CD4-positive, alpha-beta T cell treated with Interleukin-12 subunit alpha and Interleukin-12 subunit beta, for 1 hour (primary cell): ENCODE results near the gene P4HB.

Source experiments
- DNase-seq: peaks from one replicate; pipeline ENCODE4 v3.0.0-alpha.2; 2020

P4HB gene

DNA sequence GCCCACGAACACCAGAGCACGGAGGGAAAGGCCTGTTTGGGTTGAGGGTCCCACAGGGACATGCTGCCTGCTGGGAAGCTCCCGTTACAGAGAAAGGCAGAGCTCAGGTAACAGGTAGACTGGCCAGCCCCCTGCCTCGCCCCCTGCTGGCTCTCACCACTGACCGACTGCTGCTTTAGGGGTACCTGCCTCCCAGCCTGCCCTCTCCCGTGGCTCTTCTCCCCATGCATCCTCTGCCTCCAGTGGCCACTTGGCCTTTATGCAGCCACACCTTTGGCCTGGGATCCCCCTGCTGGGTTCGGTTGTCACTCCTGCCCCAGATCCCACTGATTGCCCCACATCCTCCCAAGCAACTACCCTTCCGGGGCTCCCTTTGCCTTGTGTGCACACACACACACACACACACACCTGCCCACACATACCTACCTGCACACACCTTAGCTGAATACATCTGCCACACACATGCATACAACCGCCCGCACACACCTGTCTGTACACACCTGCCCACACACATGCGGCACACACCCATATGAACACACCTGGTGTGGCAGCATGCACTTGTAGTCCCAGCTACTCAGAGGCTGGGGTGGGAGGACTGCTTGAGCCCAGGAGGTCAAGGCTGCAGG, 34.4 kb downstream of the P4HB start:
- DNase-seq: no peak

DNA sequence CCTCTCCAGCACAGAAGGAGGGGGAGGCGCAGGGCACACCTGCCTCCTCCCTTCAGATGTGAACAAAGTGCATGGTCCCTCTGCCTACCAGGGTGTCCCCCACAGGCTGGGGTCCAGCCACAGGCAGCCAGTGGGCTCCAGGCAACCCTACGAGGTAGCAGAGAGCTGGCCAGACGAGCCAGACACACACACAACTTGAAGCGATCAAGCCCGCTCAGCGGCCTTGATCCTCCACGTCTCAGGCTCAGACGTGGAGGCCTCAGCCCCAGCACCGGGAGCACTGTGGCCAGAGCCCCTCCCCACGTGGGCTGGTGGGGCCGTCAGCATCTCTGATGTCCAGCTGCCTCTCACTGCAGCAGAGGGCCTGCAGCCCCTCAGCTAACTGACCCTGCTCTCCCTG, 35.7 kb downstream of the P4HB start:
- DNase-seq: no peak

DNA sequence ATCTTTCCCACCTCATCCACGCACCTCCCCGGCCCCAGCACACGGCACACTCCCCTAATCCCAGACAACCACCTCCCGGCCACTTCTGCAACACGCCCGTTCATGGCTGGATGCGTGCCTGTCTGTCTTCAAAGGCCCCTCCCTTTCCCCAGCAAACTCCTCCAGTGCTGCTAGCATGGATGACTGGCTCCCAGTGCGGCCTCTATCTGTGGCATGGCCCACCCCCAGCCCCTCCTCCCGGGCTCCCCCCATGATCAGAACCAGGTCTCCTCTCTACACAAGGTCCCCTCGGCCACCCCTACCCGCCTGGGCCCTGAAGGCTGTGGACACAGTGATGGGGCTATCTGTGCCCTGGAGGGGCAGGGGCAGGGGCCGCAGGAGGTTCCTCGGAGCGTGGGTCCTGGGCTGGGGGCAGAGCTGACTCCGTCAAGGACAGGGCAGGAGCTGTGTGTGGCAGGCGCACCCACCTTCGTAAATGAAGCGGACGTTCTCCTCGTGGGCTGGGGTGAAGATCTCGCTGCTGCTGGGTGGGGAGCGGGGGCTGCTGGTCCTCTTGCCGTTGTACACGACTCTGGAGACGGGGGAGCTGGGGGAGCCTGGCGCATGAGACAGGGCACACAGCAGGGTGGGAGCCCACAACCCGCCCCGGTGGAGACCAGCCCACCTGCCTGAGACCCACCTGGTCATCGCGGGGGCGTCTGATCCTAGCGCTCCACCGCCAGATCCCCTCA, 36.4 kb downstream of the P4HB start:
- DNase-seq: no peak

DNA sequence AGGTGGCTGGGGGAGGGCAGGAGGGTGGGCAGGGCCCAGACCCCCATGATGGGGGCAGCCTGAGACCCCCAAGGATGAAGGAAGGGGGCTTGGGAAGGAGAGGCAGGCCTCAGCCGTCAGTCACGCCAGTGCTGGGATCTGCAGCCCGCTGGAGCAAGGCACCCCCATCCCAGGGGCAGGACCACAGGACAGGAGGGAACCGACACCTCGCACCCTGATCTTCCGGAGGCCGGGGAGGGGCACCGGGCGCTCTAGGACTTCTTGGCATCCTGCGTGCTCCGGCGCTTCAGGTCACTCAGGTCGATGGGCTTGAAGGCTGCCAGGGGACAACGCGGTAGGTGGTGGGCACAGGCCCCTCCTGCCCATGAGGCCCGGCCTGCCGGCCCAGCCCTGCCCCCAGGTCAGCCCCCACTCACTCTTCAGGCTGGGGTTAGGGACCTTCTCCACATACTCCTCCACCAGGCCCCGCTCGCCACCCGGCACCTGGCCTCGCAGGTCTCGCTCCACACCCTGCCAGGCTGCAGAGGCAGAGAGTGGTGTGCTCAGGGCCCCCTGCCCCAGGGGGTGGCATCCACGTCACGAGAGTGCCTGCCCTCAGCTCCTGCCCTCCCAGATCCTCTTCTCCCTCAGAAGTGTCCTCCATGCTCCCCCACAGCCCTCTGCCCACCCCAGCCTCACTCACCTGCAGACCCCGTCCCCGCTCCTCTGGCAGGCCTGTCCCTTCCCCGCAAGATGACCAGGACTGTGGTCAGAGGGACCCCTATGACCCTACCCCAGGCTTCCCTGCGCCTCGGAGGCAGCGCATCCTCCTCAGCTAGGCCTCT, 37.1 kb downstream of the P4HB start:
- no peak for DNase-seq

DNA sequence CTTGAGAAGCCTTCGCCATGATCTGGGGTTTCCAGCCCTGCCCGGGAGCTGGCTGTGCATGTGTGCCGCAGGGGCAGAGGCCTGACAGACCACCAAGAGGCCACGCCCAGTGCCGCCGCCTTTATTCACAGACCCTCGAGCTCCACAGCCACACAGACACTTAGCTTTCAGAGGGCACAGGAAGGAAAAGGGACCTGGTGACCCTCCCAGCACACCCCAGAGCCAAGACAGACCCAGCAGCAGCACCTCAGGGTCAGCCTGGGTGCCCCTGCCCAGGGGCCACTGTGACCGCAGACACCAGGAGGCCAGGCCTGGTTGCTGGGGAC, 38.1 kb downstream of the P4HB start:
- DNase-seq: no peak

DNA sequence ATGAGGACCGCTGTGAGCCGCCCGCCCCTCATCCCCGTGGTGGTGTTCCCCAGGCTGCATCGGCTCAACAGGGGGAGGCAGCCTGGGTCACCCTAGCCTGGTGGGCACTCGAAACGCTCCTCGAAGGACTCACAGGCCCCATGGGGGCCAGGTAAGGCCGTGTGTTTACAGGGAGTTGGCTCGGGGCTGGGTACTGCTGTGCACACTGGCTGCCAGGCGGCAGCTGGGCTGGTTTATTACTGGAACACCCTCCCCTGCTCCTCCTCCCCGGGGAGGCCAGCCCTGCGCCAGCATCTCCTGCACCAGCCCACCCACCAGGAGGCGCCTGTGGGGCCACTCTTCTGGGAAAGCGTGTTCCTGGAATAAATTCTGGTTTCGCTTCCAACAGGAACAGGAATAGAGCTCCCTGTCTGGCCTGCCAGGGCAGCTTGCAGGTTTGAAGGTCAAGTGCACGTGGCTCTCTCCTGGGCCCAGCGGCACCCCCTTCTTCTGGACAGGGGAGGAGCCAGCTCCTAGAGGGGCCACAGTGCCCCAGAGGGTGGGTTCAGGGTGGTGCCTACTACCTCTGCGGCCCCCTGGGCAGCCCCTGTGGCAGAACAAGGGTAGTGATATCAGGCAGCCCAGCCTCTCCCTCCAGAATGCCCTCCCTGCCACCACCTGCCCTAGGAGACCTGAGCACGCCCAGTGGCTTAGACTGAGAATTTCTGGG, 38.6 kb downstream of the P4HB start:
- no peak for DNase-seq

DNA sequence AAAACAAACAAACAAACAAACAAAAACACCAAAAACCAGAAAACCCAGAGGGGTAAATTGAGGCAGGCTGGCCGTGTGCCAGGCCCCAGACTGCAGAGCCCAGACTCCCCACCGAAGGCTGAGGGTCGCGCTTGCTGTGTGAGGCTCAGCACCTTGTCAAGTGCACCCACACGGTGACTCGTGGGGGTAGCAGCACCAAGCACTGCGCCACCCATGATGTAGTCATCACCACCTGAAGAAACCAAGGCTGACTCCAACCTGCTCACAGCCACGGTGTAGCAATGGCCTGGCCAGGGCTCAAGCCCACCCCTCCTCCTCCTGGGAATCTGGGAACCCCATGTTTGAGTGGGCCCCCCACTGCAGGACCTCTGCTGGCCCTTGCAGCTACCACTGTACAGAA, 39.2 kb downstream of the P4HB start:
- DNase-seq: no peak

DNA sequence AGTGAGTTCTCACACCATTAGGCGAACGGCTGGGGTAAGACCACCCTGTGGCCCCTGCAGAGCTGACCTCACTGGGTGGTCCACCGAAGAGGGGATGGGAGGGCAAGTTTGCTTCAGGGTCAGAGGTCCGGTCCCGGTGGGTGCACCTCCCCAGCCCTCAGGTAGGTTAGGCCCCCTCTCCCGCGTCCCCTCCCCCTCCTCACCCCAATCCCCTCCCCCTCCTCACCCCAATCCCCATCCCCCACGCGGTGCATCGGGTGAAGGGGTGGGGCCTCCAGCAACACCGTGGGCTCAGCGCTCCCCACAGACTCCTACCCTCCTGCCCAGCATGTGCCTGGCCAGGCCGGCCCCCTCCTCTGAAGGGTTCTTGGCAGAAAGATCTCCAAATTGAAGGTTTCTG, 40.6 kb downstream of the P4HB start:
- no peak for DNase-seq

DNA sequence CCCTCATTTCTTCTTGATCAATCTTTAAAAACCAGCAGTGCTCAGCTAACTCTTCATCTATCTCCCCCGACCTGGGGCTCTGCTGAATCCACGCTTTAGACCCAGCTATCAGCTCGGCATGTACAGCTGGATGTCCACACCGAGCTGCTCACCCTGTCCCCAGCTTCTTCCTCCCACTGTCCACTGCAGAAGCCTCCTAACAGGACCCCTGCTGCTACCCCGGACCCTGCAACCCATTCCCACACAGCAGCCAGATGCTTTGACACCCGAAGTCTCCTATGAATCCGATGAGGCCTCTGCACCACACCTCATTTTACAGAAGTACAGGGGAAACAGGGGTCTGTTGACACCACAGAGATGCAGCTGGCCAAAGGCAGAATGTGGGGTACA, 42.6 kb downstream of the P4HB start:
- no peak for DNase-seq

DNA sequence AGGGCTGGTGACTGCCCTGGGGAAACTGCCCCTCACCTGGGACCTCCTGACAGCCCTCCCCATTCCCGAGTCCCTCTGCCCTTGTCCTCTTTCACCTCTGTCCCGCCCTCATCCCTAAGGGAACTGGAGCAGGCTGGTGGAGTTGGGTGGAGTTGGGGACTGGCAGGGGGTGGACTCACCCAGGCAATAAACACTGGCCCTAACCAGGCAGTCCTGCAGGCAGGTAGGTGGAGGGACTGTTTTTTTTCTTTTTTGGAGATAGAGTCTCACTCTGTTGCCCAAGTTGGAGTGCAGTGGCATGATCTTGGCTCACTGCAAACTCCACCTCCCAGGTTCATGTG, 44.7 kb downstream of the P4HB start:
- no peak for DNase-seq

DNA sequence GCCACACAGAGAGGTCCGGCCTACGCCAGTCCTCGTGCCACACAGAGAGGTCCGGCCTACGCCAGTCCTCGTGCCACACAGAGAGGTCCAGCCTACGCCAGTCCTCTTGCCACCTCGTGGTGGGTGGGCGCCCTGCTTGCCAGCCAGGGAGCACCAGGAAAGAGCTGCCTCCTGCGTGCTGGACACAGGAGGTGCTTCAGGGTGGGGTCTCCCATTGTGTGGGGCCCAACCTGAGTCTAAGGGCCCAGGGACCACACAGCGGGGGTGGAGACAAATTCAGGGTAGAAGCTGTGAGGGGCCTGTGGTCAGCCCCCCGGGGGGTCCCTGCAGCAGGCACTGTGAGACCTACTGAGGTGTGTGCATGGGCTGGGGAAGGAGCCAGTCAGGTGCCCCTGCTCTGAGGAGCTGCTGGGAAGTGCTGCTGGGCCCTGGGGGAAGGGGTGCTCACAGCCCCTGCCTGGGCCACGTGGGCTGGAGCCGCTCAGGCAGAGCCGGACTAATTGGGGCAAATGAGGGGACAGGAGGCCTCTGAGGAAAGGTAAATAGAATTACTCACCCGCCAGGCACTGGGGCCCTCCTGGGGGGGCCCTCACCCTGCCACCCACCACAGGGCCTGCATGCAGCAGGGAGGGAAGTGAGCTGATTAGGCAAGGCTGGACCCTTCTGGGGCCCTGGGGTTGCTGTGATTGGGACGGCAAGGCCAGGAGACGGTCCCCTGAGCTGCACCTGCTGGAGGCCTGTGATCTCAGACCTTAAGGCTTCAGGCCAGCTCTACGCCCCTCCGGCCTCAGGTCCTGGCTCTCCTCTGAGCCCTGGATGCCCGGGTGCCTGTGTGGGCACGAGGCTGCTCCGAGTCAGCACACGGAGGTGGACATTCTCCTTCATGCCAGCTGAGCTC, 45.3 kb downstream of the P4HB start:
- no peak for DNase-seq

DNA sequence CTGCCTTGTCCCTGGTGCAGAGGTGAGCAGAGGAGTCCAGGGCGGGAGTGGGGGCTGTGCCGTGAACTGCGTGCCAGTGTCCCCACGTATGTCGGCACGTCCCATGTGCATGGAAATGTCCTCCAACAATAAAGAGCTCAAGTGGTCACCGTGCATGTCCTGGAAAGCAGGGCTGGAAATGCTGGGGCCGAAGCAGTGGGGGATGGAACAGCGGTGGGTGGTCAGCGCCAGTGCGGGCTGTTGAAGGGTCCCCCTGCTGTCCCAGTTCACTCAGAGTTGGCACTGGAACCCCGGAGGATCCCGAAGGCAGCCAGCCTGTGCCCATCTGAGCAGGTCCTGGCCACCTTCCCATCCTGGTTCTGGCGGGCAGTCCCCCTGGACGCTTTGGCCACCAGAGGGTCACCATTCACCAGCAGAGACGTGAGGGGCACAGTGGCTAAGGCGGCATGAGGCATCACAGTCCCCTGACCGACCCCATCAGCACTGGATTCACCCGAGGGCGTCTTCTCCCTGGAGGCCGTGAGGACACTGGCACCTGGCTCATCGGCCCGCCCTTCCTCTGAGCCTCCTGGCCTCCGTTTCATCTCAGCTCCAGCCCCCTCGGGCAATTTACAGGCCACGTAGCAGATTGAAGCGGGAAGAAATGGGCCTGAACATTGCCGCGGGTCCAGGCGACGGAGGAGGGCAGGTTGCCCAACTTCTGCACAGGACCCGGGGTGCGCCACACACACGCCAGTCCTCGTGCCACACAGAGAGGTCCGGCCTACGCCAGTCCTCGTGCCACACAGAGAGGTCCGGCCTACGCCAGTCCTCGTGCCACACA, 46.3 kb downstream of the P4HB start:
- no peak for DNase-seq

DNA sequence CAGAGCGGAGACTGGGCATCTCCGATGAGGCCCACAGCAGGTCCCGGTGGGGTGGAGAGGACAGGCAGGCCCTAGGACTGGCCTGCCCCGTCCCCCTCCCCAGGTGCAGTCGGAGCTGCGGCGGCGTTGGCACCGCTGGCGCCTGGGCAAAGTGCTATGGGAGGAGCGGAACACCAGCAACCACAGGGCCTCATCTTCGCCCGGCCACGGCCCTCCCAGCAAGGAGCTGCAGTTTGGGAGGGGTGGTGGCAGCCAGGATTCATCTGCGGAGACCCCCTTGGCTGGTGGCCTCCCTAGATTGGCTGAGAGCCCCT, 47.0 kb downstream of the P4HB start:
- no peak for DNase-seq

DNA sequence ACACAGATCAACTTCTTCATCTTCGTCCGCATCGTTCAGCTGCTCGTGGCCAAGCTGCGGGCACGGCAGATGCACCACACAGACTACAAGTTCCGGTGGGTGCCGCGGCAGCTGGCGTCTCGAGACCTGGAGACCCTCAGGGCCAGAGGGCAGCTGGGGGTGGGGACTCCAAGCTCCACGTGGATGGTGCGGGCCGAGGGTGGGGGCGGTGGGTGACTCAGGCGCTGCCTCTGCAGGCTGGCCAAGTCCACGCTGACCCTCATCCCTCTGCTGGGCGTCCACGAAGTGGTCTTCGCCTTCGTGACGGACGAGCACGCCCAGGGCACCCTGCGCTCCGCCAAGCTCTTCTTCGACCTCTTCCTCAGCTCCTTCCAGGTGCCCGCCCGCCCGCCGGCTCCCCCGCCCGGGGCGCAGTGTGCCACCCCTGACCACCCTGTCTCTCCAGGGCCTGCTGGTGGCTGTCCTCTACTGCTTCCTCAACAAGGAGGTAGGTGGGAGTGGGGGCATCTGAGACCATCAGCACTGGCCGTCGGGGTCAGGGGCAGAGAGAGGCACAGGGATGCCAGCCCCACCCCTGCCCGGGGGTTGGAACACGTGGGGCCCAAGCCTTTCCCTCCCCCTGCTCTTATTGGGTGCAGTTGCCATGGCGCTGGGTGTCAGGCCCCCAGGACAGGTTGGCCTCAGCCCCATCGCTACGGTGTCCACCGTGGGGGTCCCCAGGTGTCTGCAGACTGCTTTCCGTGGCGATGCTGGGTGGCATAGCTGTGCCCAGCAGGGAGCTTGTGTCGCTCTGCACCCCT, 47.6 kb downstream of the P4HB start:
- no peak for DNase-seq

DNA sequence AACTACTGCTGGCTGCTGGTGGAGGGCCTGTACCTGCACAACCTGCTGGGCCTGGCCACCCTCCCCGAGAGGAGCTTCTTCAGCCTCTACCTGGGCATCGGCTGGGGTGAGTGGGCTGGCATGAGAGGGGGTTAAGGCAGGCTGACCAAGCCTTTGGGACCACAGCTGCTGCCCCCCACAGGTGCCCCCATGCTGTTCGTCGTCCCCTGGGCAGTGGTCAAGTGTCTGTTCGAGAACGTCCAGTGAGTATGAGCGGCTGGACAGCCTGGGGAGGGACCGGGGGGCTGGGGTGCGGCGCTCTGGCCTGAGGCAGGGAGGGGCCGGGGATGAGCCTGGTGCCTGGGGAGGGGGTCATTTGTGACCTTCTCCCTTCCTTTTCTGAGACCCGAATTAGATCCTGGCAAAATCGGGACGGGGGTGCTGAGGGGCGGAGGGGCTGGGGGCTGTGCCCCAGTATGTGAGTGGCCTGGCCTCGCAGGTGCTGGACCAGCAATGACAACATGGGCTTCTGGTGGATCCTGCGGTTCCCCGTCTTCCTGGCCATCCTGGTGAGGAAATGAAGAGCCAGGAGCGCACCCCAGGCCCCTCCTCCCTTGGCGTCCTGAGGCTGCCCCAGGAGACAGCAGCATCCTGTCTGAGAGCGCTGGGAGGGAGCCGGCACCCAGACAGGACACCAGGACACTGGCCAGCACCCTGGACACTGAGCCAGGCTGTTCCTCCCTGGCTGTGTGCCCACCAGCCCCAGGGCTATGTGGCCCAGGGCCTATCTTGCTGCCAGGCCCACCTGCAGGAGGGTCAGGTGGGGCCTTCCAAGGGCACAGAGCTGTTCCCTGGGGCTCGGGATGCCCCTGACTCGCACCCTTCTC, 48.4 kb downstream of the P4HB start:
- DNase-seq: no peak

DNA sequence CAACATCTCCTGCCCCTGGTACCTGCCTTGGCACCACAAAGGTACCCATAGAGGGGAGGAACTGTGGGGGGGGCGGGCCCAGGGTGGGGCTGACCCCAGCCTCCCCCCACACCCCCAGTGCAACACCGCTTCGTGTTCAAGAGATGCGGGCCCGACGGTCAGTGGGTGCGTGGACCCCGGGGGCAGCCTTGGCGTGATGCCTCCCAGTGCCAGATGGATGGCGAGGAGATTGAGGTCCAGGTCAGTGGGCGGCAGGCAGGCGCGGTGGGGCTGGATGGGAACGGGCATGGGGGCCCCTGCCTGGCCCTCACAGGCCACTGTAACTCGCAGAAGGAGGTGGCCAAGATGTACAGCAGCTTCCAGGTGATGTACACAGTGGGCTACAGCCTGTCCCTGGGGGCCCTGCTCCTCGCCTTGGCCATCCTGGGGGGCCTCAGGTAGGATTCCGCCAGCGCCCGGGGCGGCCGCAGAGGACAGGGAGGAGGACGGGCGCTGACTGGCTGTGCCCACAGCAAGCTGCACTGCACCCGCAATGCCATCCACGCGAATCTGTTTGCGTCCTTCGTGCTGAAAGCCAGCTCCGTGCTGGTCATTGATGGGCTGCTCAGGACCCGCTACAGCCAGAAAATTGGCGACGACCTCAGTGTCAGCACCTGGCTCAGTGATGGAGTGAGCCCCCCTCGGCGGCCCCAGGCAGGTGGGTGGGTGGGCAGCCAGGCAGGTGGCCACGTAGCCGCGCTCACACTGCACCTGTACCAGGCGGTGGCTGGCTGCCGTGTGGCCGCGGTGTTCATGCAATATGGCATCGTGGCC, 49.2 kb downstream of the P4HB start:
- no peak for DNase-seq

DNA sequence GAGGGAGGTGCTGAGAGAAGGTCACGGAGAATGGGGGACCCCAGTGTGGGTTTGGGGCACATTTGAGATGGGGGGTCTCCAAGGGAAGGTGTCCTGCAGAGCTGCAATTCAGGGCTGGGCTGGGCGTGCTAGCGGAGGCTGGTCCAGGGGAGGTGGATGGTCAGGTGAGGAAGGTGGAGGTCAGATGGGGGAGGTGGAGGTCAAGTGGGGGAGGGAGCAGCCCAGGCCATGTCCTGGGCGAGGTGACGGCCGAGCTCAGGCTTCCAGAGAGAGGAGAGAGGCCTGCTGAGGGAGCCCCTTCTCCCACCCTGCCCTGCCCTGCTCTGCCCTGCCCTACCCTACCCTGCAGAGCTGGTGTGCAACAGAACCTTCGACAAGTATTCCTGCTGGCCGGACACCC, 49.9 kb downstream of the P4HB start:
- no peak for DNase-seq

DNA sequence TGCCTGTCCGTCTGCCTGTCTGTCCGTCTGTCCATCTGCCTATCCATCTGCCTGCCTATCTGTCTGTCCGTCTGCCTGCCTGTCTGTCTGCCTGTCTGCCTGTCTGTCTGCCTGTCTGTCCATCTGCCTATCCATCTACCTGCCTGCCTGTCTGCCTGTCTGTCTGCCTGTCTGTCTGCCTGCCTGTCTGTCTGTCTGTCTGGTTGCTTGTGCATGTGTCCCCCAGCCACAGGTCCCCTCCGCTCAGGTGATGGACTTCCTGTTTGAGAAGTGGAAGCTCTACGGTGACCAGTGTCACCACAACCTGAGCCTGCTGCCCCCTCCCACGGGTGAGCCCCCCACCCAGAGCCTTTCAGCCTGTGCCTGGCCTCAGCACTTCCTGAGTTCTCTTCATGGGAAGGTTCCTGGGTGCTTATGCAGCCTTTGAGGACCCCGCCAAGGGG, 50.8 kb downstream of the P4HB start:
- no peak for DNase-seq
